ENCODE data around the gene GUCA1A.

Gene GUCA1A

DNA sequence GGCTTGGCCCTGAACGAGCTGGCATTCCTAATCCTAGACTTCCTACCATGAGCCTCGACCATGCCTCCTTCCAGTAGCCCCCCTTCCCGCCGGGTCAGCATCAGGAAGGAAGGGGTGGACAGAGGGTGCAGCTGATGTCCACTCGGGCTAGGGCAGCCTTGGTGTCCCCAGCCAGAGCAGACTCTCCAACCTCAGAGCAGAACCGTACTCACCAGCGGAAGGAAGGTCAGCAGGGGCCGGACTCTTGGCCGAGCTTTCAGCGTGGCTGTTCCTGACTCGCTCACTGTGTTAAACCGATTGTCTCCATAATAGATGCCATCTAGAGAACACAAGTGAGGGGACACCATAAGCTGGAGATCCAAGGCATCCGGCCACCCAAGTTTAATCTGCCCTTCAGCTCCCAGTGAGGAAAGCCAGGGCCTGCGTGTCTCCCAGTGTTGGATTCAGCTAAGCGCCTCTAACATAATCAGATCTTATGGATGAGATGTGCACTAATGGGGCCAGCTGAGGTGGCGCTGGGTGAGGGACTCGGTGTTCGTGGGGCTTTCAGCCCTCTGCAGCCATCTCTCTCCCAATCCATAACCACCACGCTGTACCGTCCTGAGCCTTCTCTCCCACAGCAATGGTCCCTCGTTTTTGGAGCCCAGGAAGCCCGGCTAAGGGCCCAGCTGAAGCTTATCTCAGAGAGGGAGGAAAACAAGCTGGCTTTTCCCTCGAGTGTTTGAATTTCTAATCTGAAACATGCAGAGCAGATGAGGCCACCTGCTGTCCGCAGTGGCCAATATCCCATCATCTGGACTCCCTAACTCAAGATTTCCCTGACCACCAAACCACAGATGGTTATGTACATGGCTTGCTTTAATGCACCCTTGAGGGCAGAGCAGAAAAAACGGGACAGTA is 44.5 kb upstream of the GUCA1A start:
- intact Hi-C loops (cut with DNase I; ENCODE audit: low total_unique reads): no loop called here
- no peak overlapping the region for H3K4me3 ChIP-seq
- no peaks in the 10 kb centered on the region for H3K9me3 ChIP-seq
- DNase-seq: no peak
- H3K36me3 ChIP-seq: peaks cover 0 to 30% (median 0%) of the 10 kb centered on the region in 3 donors
- H3K27ac ChIP-seq: no peak overlapping the region
- peaks cover 0 to 4% (median 0%) of the 10 kb centered on the region in 4 donors for H3K4me1 ChIP-seq
- TF ChIP-seq, protein P1, sequence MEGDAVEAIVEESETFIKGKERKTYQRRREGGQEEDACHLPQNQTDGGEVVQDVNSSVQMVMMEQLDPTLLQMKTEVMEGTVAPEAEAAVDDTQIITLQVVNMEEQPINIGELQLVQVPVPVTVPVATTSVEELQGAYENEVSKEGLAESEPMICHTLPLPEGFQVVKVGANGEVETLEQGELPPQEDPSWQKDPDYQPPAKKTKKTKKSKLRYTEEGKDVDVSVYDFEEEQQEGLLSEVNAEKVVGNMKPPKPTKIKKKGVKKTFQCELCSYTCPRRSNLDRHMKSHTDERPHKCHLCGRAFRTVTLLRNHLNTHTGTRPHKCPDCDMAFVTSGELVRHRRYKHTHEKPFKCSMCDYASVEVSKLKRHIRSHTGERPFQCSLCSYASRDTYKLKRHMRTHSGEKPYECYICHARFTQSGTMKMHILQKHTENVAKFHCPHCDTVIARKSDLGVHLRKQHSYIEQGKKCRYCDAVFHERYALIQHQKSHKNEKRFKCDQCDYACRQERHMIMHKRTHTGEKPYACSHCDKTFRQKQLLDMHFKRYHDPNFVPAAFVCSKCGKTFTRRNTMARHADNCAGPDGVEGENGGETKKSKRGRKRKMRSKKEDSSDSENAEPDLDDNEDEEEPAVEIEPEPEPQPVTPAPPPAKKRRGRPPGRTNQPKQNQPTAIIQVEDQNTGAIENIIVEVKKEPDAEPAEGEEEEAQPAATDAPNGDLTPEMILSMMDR (IDR thresholded peaks at IDR 0.05): no peak
- peaks cover 0 to 5% of the 10 kb centered on the region in 2 donors for H3K27me3 ChIP-seq

DNA sequence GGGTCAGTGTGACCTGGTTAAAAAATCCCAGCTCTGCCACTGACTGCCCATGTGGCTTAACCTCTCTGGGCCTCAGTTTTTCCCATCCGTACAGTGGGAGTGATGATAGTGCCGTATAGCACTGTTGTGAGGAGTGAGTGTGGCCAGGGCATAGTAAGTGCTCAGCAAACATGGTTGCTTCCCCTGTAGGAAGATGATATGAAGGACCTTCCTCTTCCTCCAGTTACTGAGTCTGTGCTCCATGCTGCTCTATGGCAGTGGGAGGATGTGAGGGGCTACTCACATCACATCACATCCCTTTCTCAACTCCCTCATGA is 43.8 kb upstream of the GUCA1A start:
- Histone ChIP-seq H3K27ac (no peak overlapping the region), H3K27me3 (peaks cover 0 to 8% of the 10 kb centered on the region in 2 donors), H3K36me3 (peaks cover 0 to 30% (median 0%) of the 10 kb centered on the region in 3 donors), H3K4me1 (peaks cover 0 to under 1% (median 0%) of the 10 kb centered on the region in 4 donors), H3K9me3 (no peaks in the 10 kb centered on the region), H3K4me3 (no peak overlapping the region)
- intact Hi-C loops (cut with DNase I; ENCODE audit: low total_unique reads): no loop called here
- DNase-seq: no peak
- TF ChIP-seq, protein P1 (IDR thresholded peaks at IDR 0.05): no peak

DNA sequence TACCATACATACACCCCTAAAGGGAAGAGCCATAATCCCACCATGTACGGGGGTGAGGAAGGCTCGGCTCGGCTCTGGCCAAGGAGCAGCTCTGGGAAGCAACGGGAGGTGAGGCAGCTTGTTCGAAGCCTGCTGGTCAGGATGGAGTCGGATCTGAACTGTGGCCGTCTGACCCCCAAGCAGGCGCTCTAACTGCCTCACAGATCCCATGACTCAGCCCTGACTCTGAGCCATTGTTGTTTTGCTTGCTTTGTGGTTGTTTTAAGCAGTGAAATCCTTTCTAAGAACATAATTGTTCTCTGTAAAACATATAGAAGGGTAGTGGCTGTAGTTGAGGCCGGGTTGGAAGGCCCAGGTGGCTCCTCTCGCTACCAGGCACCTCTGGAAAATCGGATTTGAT is 41.6 kb upstream of the GUCA1A start:
- TF ChIP-seq, protein P1 (IDR thresholded peaks at IDR 0.05): no peak
- H3K9me3 ChIP-seq: no peaks in the 10 kb centered on the region
- H3K27me3 ChIP-seq: peaks cover 0 to 8% of the 10 kb centered on the region in 2 donors
- H3K4me3 ChIP-seq: no peak overlapping the region
- intact Hi-C loops (cut with DNase I; ENCODE audit: low total_unique reads): no loop called here
- no peak overlapping the region for H3K27ac ChIP-seq
- no peaks in the 10 kb centered on the region for H3K4me1 ChIP-seq
- DNase-seq: no peak
- H3K36me3 ChIP-seq: peaks cover 0 to 18% (median 0%) of the 10 kb centered on the region in 3 donors

DNA sequence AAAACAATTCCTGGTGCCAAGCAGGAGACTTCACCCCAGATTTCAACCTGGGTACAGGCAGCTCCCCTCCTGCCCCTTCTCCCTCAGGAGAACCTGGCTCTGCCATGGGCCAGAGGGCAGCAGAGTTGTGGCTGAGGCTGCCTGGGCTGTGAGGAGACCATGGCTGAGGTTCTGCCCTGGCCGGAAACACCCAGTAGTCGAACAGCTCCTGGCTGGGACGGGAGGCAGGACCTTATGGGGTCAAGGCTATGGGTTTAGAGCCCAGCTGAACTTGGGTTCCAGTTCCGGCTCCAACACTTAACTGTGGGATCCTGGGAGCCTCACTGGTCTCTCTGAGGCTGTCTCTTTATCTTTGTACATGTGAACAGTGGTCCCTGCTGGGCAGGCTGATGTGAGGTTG is 39.2 kb upstream of the GUCA1A start:
- intact Hi-C loops (cut with DNase I; ENCODE audit: low total_unique reads): no loop called here
- no peak overlapping the region for H3K27ac ChIP-seq
- peaks cover 0 to 8% of the 10 kb centered on the region in 2 donors for H3K27me3 ChIP-seq
- DNase-seq: no peak
- H3K4me1 ChIP-seq: no peaks in the 10 kb centered on the region
- TF ChIP-seq, protein P1 (IDR thresholded peaks at IDR 0.05): no peak
- H3K36me3 ChIP-seq: peaks cover 0 to 3% (median 0%) of the 10 kb centered on the region in 3 donors
- no peaks in the 10 kb centered on the region for H3K9me3 ChIP-seq
- H3K4me3 ChIP-seq: no peak overlapping the region

DNA sequence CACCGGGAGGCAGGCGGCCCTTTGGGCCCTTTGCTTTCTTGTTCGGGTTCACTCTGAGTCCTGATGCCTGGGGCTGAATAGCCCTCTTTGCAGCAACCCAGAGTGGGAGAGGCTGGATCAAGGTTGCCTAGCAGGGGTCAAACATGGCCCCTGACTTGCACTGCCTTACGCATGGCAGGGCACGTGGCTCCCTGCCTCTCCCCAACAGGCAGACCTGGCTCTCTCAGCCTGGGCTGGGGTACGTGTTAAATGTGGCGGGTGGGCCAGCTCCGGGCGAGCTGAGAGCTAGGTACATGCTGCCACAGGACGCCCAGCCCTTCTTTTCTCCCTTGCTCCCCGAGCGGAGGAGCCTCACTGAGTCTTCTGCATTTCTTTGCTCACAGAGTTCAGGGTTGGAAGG is 38.0 kb upstream of the GUCA1A start:
- peaks cover 0 to 6% of the 10 kb centered on the region in 2 donors for H3K27me3 ChIP-seq
- no peaks in the 10 kb centered on the region for H3K9me3 ChIP-seq
- peaks cover 0 to 5% (median 0%) of the 10 kb centered on the region in 4 donors for H3K4me1 ChIP-seq
- TF ChIP-seq, protein P1 (IDR thresholded peaks at IDR 0.05): no peak
- H3K27ac ChIP-seq: no peak overlapping the region
- H3K36me3 ChIP-seq: peaks cover 0 to 3% (median 0%) of the 10 kb centered on the region in 3 donors
- intact Hi-C loops (cut with DNase I; ENCODE audit: low total_unique reads): no loop called here
- DNase-seq: no peak
- H3K4me3 ChIP-seq: no peak overlapping the region
